Fibroblast of villous mesenchyme (primary cell): ENCODE measurements around the gene CCR9. TPM values are rescaled to one million over a fixed set of nuclear protein-coding genes. Genes with fewer than 3 reads are reported as not detected.

Experiments
- DNase-seq: peaks from one replicate; pipeline ENCODE4 v3.0.0-alpha.2; 2010; ENCODE audit warnings: low read depth
- H3K4me3 ChIP-seq: 2 replicates; pipeline ENCODE4 v1.5.1; 2011; ENCODE audit warnings: low read depth, mild to moderate bottlenecking, low read length
- CTCF ChIP-seq: IDR thresholded peaks from 2 replicates; pipeline ENCODE4 v1.5.1; 2012; ENCODE audit warnings: low read depth, mild to moderate bottlenecking, low read length; ENCODE audit not compliant: insufficient read depth
- total RNA-seq: library from RNA; depleted of rRNA; stranded (reverse); fragments of >200 nt; gene quantifications from 2 replicates; pipeline ENCODE4 v1.2.3, GENCODE V29; 2012

The CCR9 gene
- total RNA-seq, 1 donor: not detected

GRCh38 chr3:45907769-45908705 is 21.7 kb downstream of the CCR9 start:
- TF ChIP-seq CTCF: no peak
- H3K4me3 ChIP-seq: no peak overlapping the region
- DNase-seq: peak; percentile 87

- no peak for DNase-seq
- TF ChIP-seq CTCF: no peak
- H3K4me3 ChIP-seq: no peak overlapping the region
These were observed 22.4 kb downstream of the CCR9 start for GRCh38 chr3:45908761-45909160.

GRCh38 chr3:45909542-45909941 is 23.2 kb downstream of the CCR9 start:
- DNase-seq: no peak
- no peak for TF ChIP-seq CTCF
- no peak overlapping the region for H3K4me3 ChIP-seq

- TF ChIP-seq CTCF: no peak
- DNase-seq: no peak
- H3K4me3 ChIP-seq: no peak overlapping the region
These were observed 24.5 kb downstream of the CCR9 start for GRCh38 chr3:45910892-45911291.

GRCh38 chr3:45911511-45912226 is 25.3 kb downstream of the CCR9 start:
- H3K4me3 ChIP-seq: no peak overlapping the region
- DNase-seq: no peak
- TF ChIP-seq CTCF: no peak

GRCh38 chr3:45912435-45912834 is 26.1 kb downstream of the CCR9 start:
- no peak for TF ChIP-seq CTCF
- DNase-seq: no peak
- no peak overlapping the region for H3K4me3 ChIP-seq
